RCC 7860 (cell line): ENCODE results near the gene PEMT.

Source experiments
- DNase-seq: peaks from one replicate; pipeline ENCODE4 v3.0.0-alpha.2; 2015; ENCODE audit warnings: low spot score
- FAIRE-seq: peaks from 2 replicates; lab custom pipeline; 2012; peaks lifted over from hg19 to GRCh38; lab: Jason Lieb, UNC

The PEMT gene

DNA sequence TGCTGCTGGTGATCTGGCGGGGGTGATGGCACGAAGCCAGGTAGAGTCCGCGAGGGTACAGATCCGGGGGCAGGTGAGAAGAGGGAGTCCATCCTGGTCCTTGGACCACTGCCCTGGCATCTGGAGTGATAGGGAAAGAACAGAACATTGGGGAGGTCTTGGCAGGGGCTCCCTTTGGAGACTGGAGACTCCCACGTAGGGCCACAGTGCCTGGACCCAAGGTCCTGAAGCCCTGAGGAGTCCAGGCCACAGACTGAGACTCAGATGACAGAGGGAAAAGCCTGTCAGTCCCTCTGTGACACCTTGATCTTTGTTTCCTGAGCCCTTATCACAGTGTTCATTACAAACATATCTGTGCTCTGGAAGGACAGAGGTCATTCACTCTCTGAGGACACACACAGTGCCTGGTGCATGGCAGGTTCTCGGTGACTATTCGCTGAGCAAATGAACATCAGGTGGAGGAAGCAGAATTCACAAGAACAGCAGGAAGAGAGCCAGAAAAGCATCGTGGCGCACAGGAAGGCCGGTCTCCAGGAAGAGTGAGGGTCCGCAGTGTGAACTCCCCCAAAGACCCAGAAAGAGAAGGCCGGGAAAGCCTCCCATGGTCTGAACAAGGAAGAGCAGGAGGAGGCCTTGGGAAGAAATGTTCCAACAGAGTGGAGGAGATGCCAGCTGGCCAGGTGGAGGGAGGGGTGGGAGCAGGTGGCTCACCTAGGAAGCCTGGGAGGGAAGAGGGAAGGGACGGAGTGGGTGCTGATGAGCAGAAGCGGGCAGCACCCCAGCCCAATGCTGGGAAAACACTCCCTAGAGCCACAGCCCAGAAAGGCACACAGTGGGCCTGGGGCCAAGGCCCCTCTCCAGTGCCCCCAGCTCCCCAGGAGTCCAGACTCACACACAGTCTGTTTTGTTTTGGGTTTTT is 20.5 kb downstream of the PEMT start:
- no peak for DNase-seq
- FAIRE-seq: no peak

DNA sequence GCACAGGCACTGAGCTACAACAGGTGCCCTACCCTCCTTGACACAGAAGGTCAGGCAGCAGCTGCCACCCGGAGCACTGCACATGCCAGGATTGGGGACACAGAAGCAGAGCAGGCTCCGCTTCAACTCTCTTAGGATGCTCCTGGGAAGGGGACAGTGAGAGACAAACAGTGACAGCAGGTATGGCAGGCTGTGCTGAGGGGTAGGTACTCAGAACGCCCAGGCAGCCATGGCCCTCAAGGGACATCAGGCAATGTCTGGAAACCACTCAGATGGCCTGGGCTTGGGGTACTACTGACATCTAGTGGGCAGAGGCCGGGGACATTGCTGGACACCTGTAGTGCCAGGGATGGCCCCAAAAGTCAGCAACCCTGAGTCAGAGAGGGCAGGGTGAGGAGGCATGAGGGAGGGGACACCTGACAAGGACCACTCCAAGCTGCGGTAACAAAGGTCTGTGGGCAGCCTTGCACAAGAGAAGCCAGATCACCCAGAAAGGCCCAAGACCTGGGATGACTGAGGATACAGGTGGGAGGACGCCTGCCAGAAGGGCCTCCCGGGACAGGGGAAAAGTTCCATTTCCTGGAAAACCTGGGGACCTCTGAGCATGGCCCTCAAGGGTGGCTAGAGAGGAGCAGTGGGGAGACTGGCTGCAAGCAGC is 21.2 kb downstream of the PEMT start:
- no peak for FAIRE-seq

GRCh38 chr17:17569691-17570090 is 21.8 kb downstream of the PEMT start:
- FAIRE-seq: no peak
- DNase-seq: no peak

More for the DNA sequence above, 21.2 kb downstream of the PEMT start:
- DNase-seq: peak; percentile 22

DNA sequence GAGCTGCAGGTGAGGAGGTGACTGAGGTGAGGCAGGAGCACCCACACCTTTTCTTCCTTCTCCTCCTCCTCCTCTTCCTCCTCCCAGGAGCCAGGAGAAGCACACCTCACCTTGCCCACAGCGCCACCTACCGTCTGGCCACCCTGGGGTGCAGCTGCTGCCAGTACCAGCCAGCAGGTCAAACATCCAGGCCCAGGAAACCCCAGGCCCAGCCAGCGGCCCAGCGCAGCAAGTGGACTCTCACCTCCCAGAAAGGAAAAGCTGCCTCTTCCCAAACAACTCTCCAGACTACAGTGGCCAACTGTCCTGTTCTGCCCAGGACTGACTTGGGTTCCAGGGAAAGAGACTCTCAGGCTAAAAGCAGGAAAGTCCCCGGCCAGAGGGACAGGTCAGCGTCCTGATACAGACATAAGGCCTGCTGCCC is 22.7 kb downstream of the PEMT start:
- peak; percentile 31 for DNase-seq

GRCh38 chr17:17567631-17568030 is 23.9 kb downstream of the PEMT start:
- FAIRE-seq (no peak), DNase-seq (no peak)

More for the DNA sequence above, 22.7 kb downstream of the PEMT start:
- no peak for FAIRE-seq

- no peak for FAIRE-seq
- no peak for DNase-seq
Measured at GRCh38 chr17:17566896-17567513, 24.5 kb downstream of the PEMT start.

- FAIRE-seq: no peak
- DNase-seq: no peak
Measured at GRCh38 chr17:17565471-17566339, 25.8 kb downstream of the PEMT start.

DNA sequence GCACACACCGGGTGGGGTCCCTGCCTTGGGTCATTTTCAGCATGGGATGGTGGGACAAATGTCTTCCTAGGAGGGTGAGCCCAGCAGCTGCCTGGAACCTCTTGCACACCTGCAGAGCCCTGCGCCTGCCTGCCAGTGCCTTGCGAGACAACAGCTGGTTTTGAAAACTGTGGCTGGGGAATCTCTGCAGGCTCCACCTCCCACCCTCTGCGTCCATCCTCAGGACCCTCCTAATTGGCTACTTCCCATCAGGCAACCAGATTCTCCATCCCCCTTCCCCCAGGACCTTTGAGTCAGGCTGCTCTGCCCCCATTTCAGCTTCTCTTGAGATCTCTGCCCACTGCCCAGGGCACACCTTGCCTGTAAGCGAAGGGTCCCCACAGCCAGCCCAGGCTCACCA is 26.6 kb downstream of the PEMT start:
- DNase-seq (no peak), FAIRE-seq (no peak)

DNA sequence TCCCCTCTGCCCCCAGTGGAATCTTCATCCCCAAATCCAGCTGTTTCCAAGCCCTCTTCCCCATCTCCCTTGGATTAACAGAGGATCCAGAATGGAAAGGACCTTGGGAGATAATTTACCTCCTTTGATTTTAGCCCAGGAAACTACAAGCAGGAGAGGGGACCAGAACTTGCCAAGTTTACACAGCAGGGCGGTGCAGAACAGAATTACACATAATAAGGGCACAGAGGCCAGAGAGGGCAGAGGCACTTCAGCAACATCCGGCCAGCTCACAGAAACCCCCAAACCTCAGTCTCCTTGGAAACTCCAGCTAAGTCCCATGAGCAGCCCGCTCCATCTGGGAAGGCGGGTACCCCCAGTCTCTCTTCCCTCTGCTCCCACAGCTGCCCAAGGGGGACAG is 27.2 kb downstream of the PEMT start:
- FAIRE-seq: no peak
- DNase-seq: no peak

- DNase-seq (no peak), FAIRE-seq (no peak)
Measured at GRCh38 chr17:17563530-17563929, 28.0 kb downstream of the PEMT start.

GRCh38 chr17:17562146-17562511 is 29.4 kb downstream of the PEMT start:
- no peak for DNase-seq
- no peak for FAIRE-seq

GRCh38 chr17:17561408-17562145 is 29.9 kb downstream of the PEMT start:
- FAIRE-seq: no peak
- no peak for DNase-seq

GRCh38 chr17:17560975-17561374 is 30.5 kb downstream of the PEMT start:
- DNase-seq (no peak), FAIRE-seq (no peak)

GRCh38 chr17:17560167-17560566 is 31.3 kb downstream of the PEMT start:
- FAIRE-seq (no peak), DNase-seq (no peak)

GRCh38 chr17:17559164-17559563 is 32.3 kb downstream of the PEMT start:
- DNase-seq: no peak

GRCh38 chr17:17558431-17558830 is 33.1 kb downstream of the PEMT start:
- no peak for FAIRE-seq
- no peak for DNase-seq

More at GRCh38 chr17:17559164-17559563, 32.3 kb downstream of the PEMT start:
- FAIRE-seq: no peak

DNA sequence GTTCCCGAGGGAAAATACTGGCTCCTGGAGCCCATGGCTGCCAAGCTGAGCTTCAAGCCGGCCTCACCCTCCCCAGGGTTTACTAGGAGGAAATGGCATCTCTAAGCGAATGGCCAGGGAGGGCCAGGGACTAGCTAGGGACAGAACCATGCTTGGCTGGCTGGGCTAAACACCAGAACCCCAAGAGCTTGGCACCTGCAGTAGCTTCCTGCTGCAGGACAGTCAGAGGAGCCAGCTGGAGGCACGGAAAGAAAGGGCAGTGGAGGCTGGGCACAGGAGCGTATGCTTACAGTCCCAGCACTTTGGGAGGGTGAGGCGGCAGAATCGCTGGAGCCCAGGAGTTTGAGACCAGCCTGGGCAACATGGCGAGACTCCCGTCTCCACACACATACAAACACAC is 33.7 kb downstream of the PEMT start:
- FAIRE-seq (no peak), DNase-seq (no peak)

GRCh38 chr17:17556671-17557070 is 34.8 kb downstream of the PEMT start:
- FAIRE-seq: no peak
- DNase-seq: no peak

DNA sequence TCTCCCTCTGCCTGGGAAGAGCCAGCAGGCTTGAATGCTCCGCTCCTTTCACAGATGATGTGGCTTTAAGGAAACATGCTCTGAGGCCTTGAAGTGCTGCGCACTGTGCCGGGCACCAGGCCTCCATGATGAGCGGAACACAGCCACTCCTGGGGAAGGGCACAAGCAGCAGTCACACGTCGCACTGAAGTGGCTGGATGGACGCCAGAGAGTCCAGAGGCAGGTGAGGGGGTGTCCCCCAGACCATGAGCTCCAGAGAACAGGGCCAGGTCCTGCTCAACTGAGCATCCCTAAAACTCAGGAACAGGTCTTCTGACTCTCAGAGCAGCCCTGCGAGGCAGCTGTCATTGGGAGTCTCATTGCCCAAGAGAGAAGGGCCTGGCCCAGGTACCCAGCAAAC is 35.6 kb downstream of the PEMT start:
- FAIRE-seq: no peak
- DNase-seq: no peak

- no peak for DNase-seq
- FAIRE-seq: no peak
Measured at GRCh38 chr17:17555151-17555550, 36.4 kb downstream of the PEMT start.
